HepG2 (cell line): ENCODE results near the gene PTGIS. TPM values are rescaled to one million over a fixed set of nuclear protein-coding genes. Genes with fewer than 3 reads are reported as not detected.
A peak's percentile ranks its signal among the peaks of the same experiment; 100 is the strongest.

Source experiments
- FOXA1 ChIP-seq, 2 experiments: fragments of 450-650 bp in 1 of 2; sonication (generic) in 1 of 2; formaldehyde crosslinking in 1 of 2; IDR thresholded peaks; 2 replicates each; pipeline versions ENCODE4 v1.4.0 to v1.6.1; 2016 to 2020; ENCODE audit warnings: missing genetic modification reagents in 1 of 2
- ISX ChIP-seq: sonication (generic); formaldehyde crosslinking; conservative IDR thresholded peaks from 2 replicates; pipeline ENCODE4 v1.5.0; 2020; ENCODE audit warnings: missing genetic modification reagents
- MYNN ChIP-seq: sonication (generic); formaldehyde crosslinking; IDR thresholded peaks from 2 replicates; pipeline ENCODE4 v1.4.0; 2020; ENCODE audit warnings: mild to moderate bottlenecking, low read depth, missing genetic modification reagents
- MZF1 ChIP-seq: sonication (generic); formaldehyde crosslinking; IDR thresholded peaks from 2 replicates; pipeline ENCODE4 v1.8.1; 2023; ENCODE audit warnings: mild to moderate bottlenecking, missing genetic modification reagents, borderline replicate concordance
- POLR2AphosphoS5 ChIP-seq: IDR thresholded peaks from 2 replicates; pipeline ENCODE4 v1.6.1; 2012; ENCODE audit warnings: low read depth, low read length
- TAF1 ChIP-seq: sonication (generic); formaldehyde crosslinking; IDR thresholded peaks from 2 replicates; pipeline ENCODE4 v1.4.0; 2020; ENCODE audit warnings: missing genetic modification reagents
- TFDP2 ChIP-seq: sonication (generic); formaldehyde crosslinking; IDR thresholded peaks from 2 replicates; pipeline ENCODE4 v1.4.0; 2020; ENCODE audit warnings: missing genetic modification reagents
- U2AF2 ChIP-seq: fragments of 200-400 bp; formaldehyde crosslinking; IDR thresholded peaks from 2 replicates; pipeline ENCODE4 v1.6.1; 2017; ENCODE audit warnings: low read depth, mild to moderate bottlenecking, low read length
- ZMYM3 ChIP-seq: sonication (generic); formaldehyde crosslinking; IDR thresholded peaks from 2 replicates; pipeline ENCODE4 v1.5.1; 2020; ENCODE audit warnings: mild to moderate bottlenecking, missing genetic modification reagents
- ZNF136 ChIP-seq: sonication (generic); formaldehyde crosslinking; IDR thresholded peaks from 2 replicates; pipeline ENCODE4 v1.8.1; 2022; ENCODE audit warnings: low read depth, mild to moderate bottlenecking, moderate library complexity, missing genetic modification reagents
- ZNF17 ChIP-seq: sonication (generic); formaldehyde crosslinking; IDR thresholded peaks from 2 replicates; pipeline ENCODE4 v1.5.0; 2020; ENCODE audit warnings: mild to moderate bottlenecking, missing genetic modification reagents
- ZNF224 ChIP-seq: sonication (generic); formaldehyde crosslinking; IDR thresholded peaks from 2 replicates; pipeline ENCODE4 v1.5.0; 2020; ENCODE audit warnings: mild to moderate bottlenecking, missing genetic modification reagents
- ZNF225 ChIP-seq: sonication (generic); formaldehyde crosslinking; IDR thresholded peaks from 2 replicates; pipeline ENCODE4 v1.4.0; 2020; ENCODE audit warnings: mild to moderate bottlenecking, missing genetic modification reagents
- ZNF292 ChIP-seq: sonication (generic); formaldehyde crosslinking; IDR thresholded peaks from 2 replicates; pipeline ENCODE4 v1.8.1; 2022; ENCODE audit warnings: mild to moderate bottlenecking, low read depth, missing genetic modification reagents, borderline replicate concordance
- ZNF33B ChIP-seq: sonication (generic); formaldehyde crosslinking; IDR thresholded peaks from 2 replicates; pipeline ENCODE4 v1.5.1; 2020; ENCODE audit warnings: mild to moderate bottlenecking, missing genetic modification reagents
- ZNF501 ChIP-seq: sonication (generic); formaldehyde crosslinking; IDR thresholded peaks from 2 replicates; pipeline ENCODE4 v1.5.1; 2020; ENCODE audit warnings: mild to moderate bottlenecking, moderate library complexity, missing genetic modification reagents
- ZNF503 ChIP-seq: sonication (generic); formaldehyde crosslinking; IDR thresholded peaks from 2 replicates; pipeline ENCODE4 v1.4.0; 2020; ENCODE audit warnings: missing genetic modification reagents
- ZNF772 ChIP-seq: sonication (generic); formaldehyde crosslinking; IDR thresholded peaks from 2 replicates; pipeline ENCODE4 v1.5.0; 2020; ENCODE audit warnings: mild to moderate bottlenecking, missing genetic modification reagents
- polyA plus RNA-seq, 8 experiments: library from polyadenylated mRNA; depleted of rRNA in 3 of 8; stranded (reverse) in 7 of 8; unstranded in 1 of 8; fragments of >200 nt; fragmentation: Illumina TruSeq in 4 of 8; extraction: Trizol in 4 of 8; gene quantifications; 2 replicates each; pipeline versions ENCODE4 v1.2.1 to v1.2.3, GENCODE V29; 2011 to 2016; ENCODE audit warnings: low read depth in 4 of 8, missing spikeins in 1 of 8, mixed read lengths in 1 of 8; ENCODE audit not compliant: insufficient read depth in 1 of 8
- total RNA-seq, 5 experiments: library from RNA; depleted of rRNA; stranded (reverse); fragments of >200 nt; fragmentation: Illumina TruSeq; extraction: Trizol; gene quantifications; 2 replicates each; pipeline ENCODE4 v1.2.3, GENCODE V29; 2016; ENCODE audit warnings: low read depth in 1 of 5
- TF ChIP-seq, protein P1 (sequence below): sonication (generic); formaldehyde crosslinking; IDR thresholded peaks from 2 replicates; pipeline ENCODE4 v1.5.0; 2020; ENCODE audit warnings: missing genetic modification reagents
- TF ChIP-seq, protein P2 (sequence below): sonication (generic); formaldehyde crosslinking; IDR thresholded peaks from 2 replicates; pipeline ENCODE4 v1.8.0; 2022; ENCODE audit warnings: mild to moderate bottlenecking, missing genetic modification reagents
- TF ChIP-seq, protein P3 (sequence below): sonication (generic); formaldehyde crosslinking; IDR thresholded peaks from 2 replicates; pipeline ENCODE4 v1.8.0; 2022; ENCODE audit warnings: missing genetic modification reagents, low read depth, mild to moderate bottlenecking, borderline replicate concordance
- TF ChIP-seq, protein P4 (sequence below), 2 experiments: fragments of 450-650 bp in 1 of 2; sonication (generic) in 1 of 2; formaldehyde crosslinking; IDR thresholded peaks; 2 replicates each; pipeline versions ENCODE4 v1.5.0 to v1.8.0; 2020 to 2022; ENCODE audit warnings: mild to moderate bottlenecking in 1 of 2, missing genetic modification reagents in 1 of 2

Gene PTGIS
- total and polyA plus RNA-seq, 2 of the 13 experiments (the other 11 are each of a cell fraction or from before 2014, with no cell fraction given): not detected

- TF ChIP-seq, protein P1, sequence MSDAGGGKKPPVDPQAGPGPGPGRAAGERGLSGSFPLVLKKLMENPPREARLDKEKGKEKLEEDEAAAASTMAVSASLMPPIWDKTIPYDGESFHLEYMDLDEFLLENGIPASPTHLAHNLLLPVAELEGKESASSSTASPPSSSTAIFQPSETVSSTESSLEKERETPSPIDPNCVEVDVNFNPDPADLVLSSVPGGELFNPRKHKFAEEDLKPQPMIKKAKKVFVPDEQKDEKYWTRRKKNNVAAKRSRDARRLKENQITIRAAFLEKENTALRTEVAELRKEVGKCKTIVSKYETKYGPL (CRISPR knock-in tag): no peak
- TF ChIP-seq ZNF292: peak; percentile 91; the same call in 1 of the 2 replicates
- no peak for TF ChIP-seq TAF1
- TF ChIP-seq ZNF772: 0 out of 2 replicates have a peak, but pooled peaks have one; percentile 72
- peak; percentile 77; the same call in 1 of the 2 replicates for TF ChIP-seq ZNF33B (CRISPR knock-in tag)
- no peak for TF ChIP-seq ZNF17 (CRISPR knock-in tag)
- TF ChIP-seq ISX (CRISPR knock-in tag): no peak
- no peak for TF ChIP-seq FOXA1 (IDR thresholded peaks at IDR 0.05)
- peak; percentile 49; the same call in 1 of the 2 replicates for TF ChIP-seq FOXA1 (CRISPR knock-in tag; IDR thresholded peaks at IDR 0.05)
- 0 out of 2 replicates have a peak, but pooled peaks have one; percentile 47 for TF ChIP-seq ZNF225 (CRISPR knock-in tag)
- peak; percentile 22; the same call in 1 of the 2 replicates for TF ChIP-seq ZNF136 (CRISPR knock-in tag)
- no peak for TF ChIP-seq POLR2AphosphoS5
- TF ChIP-seq, protein P2, sequence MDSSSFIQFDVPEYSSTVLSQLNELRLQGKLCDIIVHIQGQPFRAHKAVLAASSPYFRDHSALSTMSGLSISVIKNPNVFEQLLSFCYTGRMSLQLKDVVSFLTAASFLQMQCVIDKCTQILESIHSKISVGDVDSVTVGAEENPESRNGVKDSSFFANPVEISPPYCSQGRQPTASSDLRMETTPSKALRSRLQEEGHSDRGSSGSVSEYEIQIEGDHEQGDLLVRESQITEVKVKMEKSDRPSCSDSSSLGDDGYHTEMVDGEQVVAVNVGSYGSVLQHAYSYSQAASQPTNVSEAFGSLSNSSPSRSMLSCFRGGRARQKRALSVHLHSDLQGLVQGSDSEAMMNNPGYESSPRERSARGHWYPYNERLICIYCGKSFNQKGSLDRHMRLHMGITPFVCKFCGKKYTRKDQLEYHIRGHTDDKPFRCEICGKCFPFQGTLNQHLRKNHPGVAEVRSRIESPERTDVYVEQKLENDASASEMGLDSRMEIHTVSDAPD: no peak; the same call in 1 of the 2 replicates
- TF ChIP-seq MYNN: no peak
- TF ChIP-seq ZNF503: no peak
- TF ChIP-seq MZF1: no peak
- TF ChIP-seq ZNF501 (CRISPR knock-in tag): peak; percentile 77; the same call in 1 of the 2 replicates
- TF ChIP-seq U2AF2: no peak
- peak; percentile 92 for TF ChIP-seq ZMYM3 (CRISPR knock-in tag)
- no peak for TF ChIP-seq TFDP2 (CRISPR knock-in tag)
- TF ChIP-seq, protein P3, sequence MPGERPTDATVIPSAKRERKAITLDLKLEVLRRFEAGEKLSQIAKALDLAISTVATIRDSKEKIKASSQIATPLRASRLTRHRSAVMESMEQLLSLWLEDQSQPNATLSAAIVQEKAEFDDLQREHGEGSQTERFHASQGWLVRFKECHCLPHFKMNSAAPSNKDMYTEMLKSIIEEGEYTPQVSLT: no peak
- TF ChIP-seq, protein P4, sequence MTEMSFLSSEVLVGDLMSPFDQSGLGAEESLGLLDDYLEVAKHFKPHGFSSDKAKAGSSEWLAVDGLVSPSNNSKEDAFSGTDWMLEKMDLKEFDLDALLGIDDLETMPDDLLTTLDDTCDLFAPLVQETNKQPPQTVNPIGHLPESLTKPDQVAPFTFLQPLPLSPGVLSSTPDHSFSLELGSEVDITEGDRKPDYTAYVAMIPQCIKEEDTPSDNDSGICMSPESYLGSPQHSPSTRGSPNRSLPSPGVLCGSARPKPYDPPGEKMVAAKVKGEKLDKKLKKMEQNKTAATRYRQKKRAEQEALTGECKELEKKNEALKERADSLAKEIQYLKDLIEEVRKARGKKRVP (CRISPR knock-in tag; IDR thresholded peaks at IDR 0.05): no peak
- peak; percentile 75; the same call in 1 of the 2 replicates for TF ChIP-seq ZNF224 (CRISPR knock-in tag)
These were observed 41.1 kb upstream of the PTGIS start (continued) for GRCh38 chr20:49608752-49609670.
